ENCODE data around the gene TENM3.

Gene TENM3

DNA sequence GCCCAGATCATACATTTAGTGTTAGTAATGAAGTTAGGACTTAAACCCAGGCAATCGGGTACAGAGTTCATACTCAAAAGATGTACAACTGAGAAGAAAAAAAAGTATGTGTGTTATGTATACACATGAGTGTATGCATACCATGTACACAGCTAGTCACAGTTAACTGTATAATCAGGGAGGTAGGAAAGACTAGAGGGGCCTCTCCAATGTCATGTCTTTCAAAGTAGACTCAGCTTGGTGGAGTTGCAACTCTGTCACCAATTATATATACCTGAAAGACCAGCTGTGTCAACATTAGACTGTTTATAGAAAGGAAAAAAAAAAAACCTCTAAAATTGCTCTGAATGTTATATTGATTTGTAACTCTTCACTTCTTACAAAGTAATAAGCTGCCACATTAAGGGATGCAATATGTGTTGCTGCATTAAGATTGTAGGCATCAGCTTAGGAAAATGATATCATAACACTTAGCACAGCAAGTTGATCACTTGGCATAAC is 506.5 kb downstream of the TENM3 start:
- TF ChIP-seq GATA3 (IDR thresholded peaks at IDR 0.05; ENCODE audit: low read depth, low read length), result no peak
- no peak for TF ChIP-seq GATA2 (IDR thresholded peaks at IDR 0.05; ENCODE audit: low read depth, low read length)

GRCh38 chr4:182752158-182752910 is 509.1 kb downstream of the TENM3 start:
- TF ChIP-seq GATA3 (IDR thresholded peaks at IDR 0.05; ENCODE audit: low read depth, low read length) (no peak), GATA2 (IDR thresholded peaks at IDR 0.05; ENCODE audit: low read depth, low read length) (no peak)

GRCh38 chr4:182754895-182755294 is 511.7 kb downstream of the TENM3 start:
- no peak for TF ChIP-seq GATA3 (IDR thresholded peaks at IDR 0.05; ENCODE audit: low read depth, low read length)
- TF ChIP-seq GATA2 (IDR thresholded peaks at IDR 0.05; ENCODE audit: low read depth, low read length), result no peak

DNA sequence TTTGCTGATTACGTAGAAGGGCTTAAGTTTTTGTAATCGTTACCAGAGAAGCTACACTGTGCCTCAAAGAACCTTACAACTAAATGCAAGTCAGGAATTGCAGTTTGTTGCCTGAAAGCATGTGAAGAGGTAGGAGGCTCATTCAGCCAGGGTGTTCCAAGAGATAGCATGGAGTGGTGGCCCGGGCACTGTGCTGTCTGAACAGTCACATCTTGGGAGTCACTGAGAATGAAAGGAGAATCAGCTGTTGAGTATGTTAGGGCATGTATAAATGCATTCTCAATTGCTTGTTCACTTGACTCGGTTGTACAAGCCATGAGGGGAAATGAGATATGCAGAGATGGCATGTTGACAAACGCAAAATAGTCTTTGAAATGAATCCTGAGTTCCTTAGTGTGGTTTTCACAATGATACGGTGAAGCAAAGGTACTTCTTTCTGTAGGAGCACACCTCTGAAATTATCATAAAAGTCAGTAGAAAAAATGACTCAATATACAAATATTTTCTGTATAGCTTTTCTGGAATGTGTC is 513.0 kb downstream of the TENM3 start:
- TF ChIP-seq GATA2 (IDR thresholded peaks at IDR 0.05; ENCODE audit: low read depth, low read length) (no peak), GATA3 (IDR thresholded peaks at IDR 0.05; ENCODE audit: low read depth, low read length) (no peak)

DNA sequence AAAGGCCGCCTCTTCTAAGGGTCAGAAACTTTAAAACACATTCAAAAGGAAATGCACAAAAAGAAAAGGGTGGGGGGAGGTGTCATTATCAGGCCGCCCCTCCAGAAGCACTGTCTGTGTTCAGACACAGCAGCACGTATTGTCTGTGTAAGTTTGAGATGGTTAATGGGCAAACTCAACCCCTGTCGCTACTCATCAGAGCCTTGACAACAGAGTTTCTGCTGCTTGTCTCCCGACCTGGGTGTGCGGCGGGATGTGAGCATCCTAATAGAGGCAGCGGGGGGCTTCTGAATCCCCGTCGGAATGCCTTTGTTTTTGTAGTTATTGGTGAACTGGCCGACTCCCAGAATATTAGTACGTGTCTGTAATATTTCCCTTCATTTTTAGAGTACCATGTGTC is 515.1 kb downstream of the TENM3 start:
- no peak for TF ChIP-seq GATA3 (IDR thresholded peaks at IDR 0.05; ENCODE audit: low read depth, low read length)
- TF ChIP-seq GATA2 (IDR thresholded peaks at IDR 0.05; ENCODE audit: low read depth, low read length), result no peak

- no peak for TF ChIP-seq GATA3 (IDR thresholded peaks at IDR 0.05; ENCODE audit: low read depth, low read length)
- no peak for TF ChIP-seq GATA2 (IDR thresholded peaks at IDR 0.05; ENCODE audit: low read depth, low read length)
These were observed 517.4 kb downstream of the TENM3 start for GRCh38 chr4:182760551-182761043.

DNA sequence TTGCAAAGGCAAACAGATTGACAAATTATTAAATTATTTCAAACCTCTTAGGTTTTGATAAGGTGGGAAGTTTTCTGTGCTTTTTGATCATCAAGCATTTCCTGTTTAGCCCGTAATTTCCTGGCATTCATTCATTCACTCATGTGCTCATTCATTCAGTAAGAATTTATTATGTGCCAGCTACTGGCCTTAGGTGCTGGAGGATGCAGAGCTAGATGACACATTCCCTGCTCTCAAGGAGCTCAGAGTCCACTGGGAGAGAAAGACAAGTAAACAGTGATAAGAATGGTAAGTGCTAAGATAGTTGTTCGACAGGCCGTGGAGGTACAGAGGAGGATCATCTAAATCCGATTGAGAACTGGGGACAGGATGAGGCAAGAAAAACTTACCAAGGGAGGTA is 520.9 kb downstream of the TENM3 start:
- TF ChIP-seq GATA3 (IDR thresholded peaks at IDR 0.05; ENCODE audit: low read depth, low read length) (no peak), GATA2 (IDR thresholded peaks at IDR 0.05; ENCODE audit: low read depth, low read length) (no peak)

- TF ChIP-seq GATA3 (IDR thresholded peaks at IDR 0.05; ENCODE audit: low read depth, low read length), result no peak
- TF ChIP-seq GATA2 (IDR thresholded peaks at IDR 0.05; ENCODE audit: low read depth, low read length), result no peak
These were observed 521.4 kb downstream of the TENM3 start for GRCh38 chr4:182764642-182765041.

GRCh38 chr4:182765987-182766856 is 523.0 kb downstream of the TENM3 start:
- TF ChIP-seq GATA3 (IDR thresholded peaks at IDR 0.05; ENCODE audit: low read depth, low read length), result no peak
- TF ChIP-seq GATA2 (IDR thresholded peaks at IDR 0.05; ENCODE audit: low read depth, low read length), result no peak

DNA sequence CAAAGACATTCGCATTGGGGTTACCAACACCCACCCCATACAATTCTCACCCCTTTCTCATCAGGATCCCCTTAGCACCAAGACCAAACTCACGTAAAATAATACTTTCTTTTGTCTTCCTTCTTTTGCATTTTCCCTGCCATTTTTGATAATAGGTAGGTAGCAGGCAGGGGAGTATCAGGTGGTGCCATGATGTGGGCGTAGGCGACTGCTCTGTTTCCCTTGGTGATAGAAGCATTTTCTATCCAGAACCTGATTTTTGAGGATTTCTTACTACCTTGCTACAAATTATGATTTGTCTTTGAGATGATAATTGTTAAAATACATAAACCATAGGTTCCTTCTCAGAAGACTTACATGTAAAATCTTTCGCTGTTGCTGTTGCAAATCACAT is 523.7 kb downstream of the TENM3 start:
- TF ChIP-seq GATA2 (IDR thresholded peaks at IDR 0.05; ENCODE audit: low read depth, low read length) (no peak), GATA3 (IDR thresholded peaks at IDR 0.05; ENCODE audit: low read depth, low read length) (no peak)

DNA sequence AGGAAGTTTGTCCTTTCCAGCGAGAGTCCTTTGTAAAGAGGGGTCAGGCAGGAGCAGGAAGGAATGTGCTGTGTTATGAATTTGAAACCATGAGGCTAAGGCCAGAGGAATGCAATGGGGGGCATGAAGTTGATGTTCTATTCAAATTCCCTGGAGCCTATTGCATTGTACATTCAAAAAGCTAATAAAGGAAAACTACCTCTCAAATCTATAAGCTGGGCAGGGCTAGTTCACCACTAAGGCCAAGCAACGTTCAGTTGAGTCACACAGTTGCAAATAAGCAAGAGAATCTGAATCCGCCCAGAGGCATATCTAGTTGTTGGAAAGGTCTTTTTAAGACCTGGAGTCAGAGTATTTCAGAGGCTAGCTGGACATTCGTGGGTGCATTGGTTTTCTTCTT is 525.6 kb downstream of the TENM3 start:
- TF ChIP-seq GATA3 (IDR thresholded peaks at IDR 0.05; ENCODE audit: low read depth, low read length) (no peak), GATA2 (IDR thresholded peaks at IDR 0.05; ENCODE audit: low read depth, low read length) (no peak)

DNA sequence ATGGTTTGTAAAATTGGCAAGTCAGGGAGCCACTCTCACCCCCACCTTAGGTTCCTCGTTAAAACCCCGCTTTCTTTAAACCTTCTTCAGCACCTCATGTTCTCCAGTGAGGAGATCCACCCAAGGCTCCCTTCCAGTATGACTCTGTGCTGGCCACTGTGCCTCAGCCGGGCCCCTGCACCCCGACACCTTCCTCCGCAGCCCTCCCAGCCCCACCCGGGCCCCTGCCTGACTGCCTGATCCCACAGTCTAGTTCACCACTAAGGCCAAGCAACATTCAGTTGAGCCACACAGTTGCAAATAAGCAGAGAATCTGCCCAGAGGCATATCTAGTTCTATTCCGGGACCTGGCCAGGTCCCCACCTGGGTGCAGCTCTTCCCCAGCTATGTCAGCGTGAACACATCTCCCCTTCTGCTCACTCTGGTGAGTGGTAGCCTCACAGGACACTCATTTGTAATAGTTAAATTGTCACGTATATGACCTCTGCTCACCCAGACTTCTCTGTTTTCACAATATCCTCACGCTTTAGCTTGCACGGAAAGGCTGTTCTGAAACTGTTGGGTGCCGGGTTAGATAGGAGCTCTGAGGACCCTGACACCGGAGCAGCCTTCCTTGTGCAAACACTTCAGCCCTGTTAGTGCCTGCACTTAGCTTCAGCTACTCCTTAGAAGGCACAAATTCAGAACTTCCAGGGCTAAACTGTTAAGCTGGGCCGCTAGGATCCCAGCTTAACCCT is 527.2 kb downstream of the TENM3 start:
- TF ChIP-seq GATA2 (IDR thresholded peaks at IDR 0.05; ENCODE audit: low read depth, low read length) (no peak), GATA3 (IDR thresholded peaks at IDR 0.05; ENCODE audit: low read depth, low read length) (no peak)

GRCh38 chr4:182770996-182771514 is 527.9 kb downstream of the TENM3 start:
- no peak for TF ChIP-seq GATA2 (IDR thresholded peaks at IDR 0.05; ENCODE audit: low read depth, low read length)
- no peak for TF ChIP-seq GATA3 (IDR thresholded peaks at IDR 0.05; ENCODE audit: low read depth, low read length)

All from SH-SY5Y (cell line).